A673 (cell line): ENCODE measurements around the gene DCUN1D3.

Source experiments
- CTCF ChIP-seq: fragments of 300-800, 200-600 bp; sonication (generic); conservative IDR thresholded peaks from 2 replicates; pipeline ENCODE4 v1.5.1; 2017; ENCODE audit warnings: low read depth, mild to moderate bottlenecking, antibody characterized with exemption, low read length, moderate library complexity, mixed read lengths
- EZH2 ChIP-seq: fragments of 200-600 bp; sonication (generic); IDR thresholded peaks from 2 replicates; pipeline ENCODE4 v1.6.1; 2017; ENCODE audit warnings: borderline replicate concordance, low read depth, mild to moderate bottlenecking, mixed read lengths, antibody characterized with exemption, low read length; ENCODE audit not compliant: poor library complexity, severe bottlenecking

GRCh38 chr16:20821682-20822081 is 78.5 kb downstream of the DCUN1D3 start:
- TF ChIP-seq CTCF (no peak), EZH2 (no peak)
